NCI-H1694 (cell line): ENCODE data around the gene FARS2.

Experiments
- DNase-seq: peaks from one replicate; lab custom pipeline; 2025; lab: John Stamatoyannopoulos, UW

FARS2 gene

DNA sequence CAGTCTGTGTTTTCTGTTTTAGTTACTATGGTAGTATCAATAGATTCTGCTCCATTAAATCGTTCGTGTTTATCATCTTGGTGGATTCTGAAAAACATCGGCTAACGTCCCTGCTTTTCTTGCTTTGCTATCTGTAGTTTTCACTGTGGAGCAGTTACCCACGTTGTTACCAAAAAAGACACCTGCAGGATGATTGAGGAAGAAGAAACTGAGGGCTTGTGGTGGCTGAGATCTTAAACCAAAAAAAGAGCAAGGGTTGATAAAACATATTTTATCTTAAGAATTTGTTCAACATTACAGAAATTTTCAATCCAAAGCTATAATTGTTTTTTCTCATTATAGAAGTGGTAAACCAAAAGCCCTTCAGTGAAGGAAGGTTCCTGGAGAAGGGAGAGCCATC, 166.3 kb downstream of the FARS2 start:
- DNase-seq, result no peak

DNA sequence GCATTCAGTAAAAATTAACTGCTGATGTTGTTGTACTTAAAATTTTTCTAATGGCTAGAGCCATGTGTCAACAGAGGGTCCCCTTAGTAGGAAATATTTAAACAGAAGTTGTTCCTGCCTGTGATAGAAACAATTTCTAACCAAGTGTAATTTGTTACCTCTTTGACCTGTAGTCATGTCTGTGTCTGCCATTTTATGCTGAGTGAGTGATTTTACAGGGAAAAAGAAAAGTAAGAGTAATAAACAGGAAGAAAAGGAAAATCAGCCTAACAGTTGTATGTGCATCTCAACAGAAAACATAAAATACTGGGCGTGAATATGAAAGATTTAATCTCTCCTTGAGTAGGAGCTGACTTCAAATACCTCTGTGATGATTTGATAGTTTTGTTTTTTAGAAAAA, 172.0 kb downstream of the FARS2 start:
- no peak for DNase-seq

DNA sequence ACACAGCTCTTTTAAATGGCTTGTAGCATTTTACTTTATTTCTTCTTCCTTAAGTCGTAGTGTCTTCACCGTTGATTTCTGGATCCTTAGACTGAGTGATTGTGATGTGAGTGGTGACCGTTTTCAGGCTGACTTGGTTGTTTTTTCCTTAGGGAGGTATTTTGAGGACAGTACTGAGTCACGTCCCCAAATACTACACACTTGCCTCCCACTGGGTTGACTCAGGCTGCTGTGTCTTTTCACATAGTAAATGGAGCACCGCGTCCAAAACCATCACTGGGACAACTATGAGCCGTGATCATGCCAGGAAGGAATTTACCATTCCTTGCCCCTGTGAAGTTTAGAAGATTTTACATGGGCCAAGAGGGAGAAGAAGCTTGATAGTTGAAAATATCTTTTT, 174.1 kb downstream of the FARS2 start:
- no peak for DNase-seq

DNA sequence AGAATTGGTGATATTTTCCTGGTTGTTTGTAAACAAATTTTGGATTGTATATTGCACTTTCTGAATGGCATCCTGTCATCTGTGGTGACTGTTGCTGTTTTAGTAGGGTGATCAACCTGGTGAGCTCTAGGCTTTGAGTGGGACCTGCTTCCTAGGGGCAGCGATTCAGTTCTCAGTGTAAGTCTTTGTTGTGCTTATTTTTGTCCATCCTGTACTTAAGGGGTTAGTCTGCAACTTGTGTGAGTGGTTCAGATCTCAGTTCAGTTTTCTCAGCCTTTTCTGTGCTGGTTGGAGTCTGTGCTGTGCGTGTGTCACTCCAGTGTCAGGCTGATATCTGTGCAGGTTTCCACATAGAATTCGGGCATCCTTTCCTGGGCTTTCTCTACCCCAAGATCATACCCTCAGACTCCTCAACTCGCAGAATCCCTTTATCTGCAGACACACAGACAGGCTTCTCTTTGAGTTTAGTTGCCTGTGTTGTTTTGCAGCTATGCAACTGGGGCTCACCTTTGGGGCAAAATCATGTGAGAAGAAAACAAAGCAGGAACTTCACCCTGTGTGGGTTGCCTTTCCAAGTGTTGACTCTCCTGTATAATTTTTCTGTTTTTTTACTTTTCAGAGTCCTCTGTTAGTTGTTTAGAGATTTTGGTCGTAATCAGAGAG, 177.7 kb downstream of the FARS2 start:
- DNase-seq, result no peak

DNA sequence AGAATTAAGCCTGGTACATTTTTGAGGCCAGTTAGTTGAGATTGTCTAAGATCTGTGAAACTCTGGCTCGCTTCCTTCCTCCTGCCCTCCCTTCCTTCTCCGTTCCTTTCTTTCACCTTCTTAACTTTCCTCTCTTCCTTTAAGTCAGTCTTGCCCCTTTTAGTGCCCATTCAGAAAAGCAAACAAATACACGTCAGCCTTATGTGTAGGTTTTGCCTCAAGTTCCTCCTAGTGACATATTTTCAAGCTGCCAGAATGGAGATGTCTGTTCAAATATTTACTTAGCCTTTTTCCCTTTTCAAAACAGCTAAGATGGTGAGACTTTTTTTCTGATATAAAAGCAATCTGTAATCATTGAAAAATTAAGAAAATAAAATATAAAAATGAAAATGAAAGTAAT, 178.4 kb downstream of the FARS2 start:
- DNase-seq, result no peak

DNA sequence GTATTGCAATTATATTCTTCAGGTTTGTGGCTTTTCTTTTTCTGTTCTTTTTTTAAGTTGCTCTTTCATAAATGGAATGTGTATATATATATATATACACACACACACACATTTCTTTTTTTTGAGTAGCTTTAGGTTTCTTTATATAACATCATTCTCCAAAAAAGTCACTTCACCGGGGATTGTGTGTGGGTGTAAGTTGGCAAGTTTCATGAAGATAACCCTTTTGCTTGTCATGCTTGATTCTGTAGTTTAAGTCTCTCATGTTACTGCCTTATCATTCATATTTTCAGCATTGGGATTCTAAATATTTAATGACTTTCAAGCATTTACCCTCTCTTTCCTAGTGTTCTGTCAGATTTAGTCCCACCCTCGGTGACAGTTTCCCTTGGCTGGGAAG, 181.0 kb downstream of the FARS2 start:
- DNase-seq, result no peak

DNA sequence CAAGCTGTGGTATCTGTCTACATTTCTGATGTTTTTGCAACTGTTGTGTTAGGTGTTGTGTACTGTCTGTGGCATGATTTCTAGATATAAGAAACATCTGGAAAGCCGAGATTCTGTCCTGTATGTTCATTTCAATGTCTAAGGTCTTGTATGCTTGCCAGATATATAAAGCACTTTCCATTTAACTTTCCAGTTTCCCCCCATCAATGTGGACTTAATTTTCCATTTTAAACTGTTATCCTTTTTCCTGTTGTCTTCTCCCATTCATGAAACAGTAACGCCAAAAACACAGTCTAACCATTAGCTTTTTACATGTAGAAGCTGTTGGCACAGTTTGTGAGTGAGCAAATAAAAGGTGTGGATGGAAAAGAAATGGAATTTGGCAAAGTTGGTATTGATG, 181.6 kb downstream of the FARS2 start:
- no peak for DNase-seq

DNA sequence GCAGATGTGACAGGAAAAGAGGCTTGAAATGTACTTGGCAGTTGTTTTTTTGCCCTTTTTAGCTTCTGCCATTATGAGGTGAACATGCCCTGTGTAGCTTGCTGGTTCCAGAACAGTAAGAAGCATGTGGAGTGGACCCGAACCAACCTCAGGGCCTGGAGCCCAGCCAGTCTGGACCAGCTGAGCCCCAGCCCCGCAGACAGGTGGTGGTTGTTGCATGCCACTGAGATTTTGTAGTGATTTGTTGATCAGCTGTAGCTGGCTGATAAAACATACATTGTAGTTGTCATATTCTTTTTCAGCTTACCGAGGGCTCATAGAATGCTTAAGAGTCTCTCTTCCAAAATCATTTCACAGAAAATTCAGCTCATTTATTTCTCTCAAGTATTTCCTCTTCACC, 182.2 kb downstream of the FARS2 start:
- no peak for DNase-seq

DNA sequence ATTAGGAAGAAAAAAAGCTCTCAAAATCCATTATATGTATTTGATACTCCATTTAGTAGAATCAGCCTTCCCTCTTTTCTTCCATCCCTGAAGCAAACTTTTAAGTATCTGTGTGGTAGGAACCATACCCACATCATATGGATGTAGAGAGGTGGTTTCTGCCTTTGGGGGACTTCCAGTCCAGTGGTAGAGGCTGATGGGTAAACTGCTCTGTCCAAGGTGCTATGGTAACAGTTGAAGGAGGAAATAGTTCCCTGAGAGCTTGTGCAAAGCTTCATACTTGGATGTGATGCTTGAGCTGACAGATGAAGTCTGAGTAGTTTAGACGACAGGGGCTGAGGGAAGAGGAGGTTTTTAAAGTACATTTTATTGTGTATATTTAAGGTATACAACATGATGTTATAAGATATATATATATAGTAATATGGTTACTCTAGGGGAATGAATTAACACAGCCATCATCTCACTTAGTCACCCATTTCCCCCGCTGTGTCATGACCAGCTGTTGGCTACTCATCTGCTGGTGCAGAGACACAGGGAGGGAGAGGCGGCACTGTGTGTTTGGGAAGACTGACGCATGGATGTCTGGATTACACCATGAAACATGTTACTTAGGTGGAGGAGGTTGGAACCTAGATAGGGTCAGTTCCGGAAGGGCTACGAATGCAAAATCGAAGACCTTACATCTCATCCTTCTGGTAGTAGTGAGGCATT, 185.2 kb downstream of the FARS2 start:
- no peak for DNase-seq

DNA sequence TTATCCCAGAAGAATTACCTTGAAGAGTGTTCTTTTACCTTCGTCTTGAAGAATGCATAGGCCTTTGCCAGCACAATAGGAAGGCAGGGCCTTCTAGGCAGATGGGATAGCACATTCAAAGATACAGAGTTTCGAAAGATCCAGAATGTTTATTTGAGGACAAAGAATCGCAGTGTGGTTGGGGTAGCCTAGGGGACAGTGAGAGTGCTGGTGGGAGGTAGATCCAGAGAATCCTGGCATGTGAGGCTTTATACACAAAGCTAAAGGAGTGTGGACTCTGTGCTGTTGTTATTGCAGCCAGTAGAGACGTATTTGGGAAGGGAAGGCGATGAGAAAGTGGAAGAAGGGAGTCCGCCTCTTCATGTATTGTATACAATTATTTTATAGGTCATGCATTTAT, 186.6 kb downstream of the FARS2 start:
- no peak for DNase-seq

DNA sequence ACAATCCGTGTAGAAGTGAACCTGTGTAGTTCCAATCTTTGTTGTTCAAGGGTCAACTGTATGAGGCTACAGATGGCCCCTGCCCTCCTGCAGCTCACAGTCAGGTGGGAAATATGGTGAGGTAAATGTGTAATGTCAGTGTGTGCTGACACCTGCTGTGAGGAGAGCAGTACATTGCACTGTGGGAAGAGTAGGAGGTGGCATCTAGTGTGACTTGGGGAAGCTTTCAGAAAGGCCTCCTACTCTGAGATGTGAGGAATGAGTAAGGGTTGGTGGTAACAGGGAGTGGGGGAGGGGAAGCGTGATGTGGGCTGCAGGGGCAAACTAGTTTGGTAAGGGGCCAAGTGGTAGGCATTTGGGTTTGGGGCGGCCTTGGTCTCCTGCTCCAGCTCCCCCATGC, 188.8 kb downstream of the FARS2 start:
- DNase-seq, result no peak

DNA sequence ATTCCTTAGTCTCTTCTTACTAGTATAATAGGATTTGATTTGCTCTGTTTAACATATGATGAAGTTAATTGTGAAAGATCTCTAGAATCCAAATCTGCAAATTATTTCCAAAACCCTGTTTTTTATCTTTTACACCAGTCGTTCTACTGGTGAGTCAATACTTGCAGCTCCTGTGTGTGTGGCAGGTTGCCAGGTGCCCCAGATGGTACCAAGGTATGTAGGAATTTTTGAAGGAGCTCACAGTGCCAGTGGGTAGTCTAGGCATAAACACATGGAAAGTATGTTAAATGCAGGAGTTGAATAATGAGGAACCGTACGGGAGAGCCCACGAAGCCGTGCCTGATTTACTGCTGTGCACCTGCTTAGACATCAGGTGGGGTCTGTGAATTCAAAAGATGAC, 192.2 kb downstream of the FARS2 start:
- peak; percentile 23 for DNase-seq

DNA sequence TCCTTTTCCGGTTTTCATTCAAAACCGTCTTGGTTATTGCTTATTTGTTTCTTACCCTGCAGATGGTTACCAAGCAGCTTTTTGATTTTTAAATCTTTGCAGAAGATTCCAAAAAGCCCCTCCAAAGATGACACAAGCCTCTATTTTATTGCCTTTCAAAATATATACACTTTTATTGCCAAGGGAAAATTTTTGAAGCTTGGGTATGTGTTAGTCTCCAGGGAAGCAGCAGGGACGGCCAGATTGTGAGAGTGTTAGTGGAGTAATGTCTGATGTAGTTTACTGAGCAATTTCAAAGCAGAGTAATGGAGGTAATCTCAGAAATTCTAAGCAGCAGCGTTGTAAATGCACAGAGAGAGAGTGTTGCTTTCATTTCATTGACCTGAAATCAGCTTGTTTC, 193.8 kb downstream of the FARS2 start:
- no peak for DNase-seq

DNA sequence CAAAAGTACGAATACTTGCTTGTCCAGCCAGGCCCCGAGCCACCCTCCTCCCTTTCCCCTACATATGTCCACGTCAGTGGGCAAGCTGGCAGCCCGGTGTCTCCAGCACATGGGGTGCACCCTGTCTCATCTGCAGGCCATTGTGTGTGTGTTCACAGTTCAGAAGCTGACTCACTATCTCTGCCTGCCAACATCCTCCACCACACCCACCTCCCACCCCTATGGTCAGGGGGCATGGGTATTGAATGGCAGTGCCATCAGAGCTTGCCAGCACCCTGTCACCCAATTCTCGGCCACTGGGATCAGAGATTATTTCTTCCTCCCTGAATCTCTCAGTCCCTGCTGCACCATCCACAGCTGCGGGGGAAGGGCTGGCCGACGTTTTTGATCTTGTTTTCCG, 195.7 kb downstream of the FARS2 start:
- DNase-seq, result no peak

DNA sequence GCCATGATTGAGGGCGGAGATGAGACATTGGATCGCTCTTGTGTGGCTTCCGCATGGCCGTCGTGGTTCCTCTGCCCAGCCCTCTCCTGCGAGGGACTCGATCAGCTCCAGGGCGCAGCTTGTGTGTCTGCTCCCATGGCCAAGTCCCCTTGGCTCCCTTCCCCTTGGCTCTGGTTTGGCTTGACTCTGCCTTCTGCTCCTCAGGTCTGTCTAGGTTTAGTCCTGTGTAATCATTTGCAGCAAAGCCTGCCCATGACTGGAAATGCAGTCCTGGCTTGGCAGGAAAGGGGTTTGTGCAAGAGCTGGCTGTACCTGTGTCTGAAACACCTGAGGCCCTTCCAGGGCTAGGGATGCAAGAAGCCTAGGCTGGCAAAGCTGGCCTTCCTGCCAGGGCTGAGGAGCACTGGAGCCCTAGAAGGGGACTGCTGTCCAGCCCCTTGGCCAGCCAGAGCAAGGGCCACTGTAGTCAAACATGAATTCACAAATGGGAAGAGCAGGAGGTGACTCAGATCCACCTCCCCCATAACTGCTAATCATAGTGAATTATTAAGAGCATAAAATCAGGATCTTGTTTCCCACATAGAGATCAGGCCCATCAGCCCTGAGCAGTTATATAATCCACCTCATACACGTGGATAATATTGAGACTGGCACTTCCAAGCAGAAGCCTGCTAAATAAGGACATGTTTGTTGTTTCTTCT, 196.8 kb downstream of the FARS2 start:
- DNase-seq, result no peak

DNA sequence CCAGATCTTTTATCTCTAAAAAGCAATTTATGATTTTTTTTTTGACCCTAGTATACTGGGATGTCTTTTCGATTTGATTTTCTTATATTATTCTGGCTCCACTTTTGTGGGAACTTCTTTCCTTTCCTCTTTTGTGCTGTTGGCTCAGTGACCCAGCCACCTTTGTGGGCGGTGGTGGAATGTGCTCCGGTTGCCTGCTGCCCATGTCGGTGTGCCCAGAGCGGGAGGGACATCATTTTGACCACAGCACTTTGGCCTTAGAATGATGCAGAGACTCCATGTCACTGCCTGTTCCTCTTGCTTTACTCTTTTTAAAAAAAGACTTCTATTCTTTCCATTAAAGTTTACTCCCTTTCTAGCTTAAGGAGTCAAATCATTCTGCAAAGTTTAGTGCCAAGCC, 198.0 kb downstream of the FARS2 start:
- DNase-seq, result no peak

DNA sequence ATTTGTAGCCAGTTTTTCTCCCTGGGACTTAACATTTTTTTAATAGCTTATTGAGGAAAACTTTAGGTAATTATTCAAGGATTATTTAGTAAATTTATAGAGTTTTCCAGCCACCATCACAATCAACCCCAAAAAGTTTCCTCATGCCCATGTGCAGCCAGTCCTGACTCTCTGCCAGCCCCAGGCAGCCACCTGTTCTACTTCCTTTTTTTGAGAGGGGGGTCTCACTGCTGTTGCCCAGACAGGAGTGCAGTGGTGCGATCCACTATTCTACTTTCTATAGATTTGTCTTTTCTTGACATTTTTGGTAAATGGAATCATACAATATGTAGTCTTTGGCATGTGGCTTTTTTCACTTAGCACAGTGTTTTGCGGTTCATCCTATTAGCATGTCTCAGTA, 200.1 kb downstream of the FARS2 start:
- no peak for DNase-seq

DNA sequence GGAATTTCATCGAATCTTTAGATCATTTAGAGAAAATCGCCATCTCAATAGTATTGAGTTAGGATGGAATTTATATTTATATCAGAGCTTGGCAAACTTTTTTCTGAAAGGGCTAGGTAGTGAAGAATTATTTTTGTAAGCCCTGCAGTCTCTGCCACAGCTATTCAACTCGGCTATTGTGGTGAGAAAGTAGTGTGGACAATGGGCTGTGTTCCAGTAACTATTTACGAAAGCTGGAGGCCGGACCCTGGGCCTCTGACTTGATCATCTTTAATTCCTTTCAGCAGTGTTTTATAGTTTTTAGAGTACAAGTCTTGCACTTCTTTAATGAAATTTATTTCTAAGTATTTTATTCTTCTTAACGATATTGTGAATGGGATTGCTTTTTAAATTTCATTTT, 201.5 kb downstream of the FARS2 start:
- DNase-seq, result no peak

DNA sequence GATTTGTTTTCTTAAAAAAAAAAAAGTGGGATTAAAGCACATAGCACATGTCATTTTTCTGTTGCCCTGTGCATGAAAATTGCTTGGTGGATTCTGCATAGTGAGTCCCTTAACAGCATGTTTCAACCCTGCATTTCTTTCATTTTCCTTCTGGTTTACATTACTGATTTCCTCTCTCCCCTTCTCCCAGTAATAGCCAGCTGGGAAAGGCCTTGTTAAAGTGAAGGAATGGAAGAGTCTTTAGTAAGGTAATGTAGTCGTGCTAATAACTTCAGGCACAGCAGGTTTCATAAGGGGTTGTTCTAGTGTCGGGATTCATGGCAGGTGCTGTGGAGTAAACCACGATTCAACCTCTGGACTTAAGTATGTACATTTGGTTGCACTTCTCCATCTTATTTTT, 202.4 kb downstream of the FARS2 start:
- DNase-seq, result no peak

DNA sequence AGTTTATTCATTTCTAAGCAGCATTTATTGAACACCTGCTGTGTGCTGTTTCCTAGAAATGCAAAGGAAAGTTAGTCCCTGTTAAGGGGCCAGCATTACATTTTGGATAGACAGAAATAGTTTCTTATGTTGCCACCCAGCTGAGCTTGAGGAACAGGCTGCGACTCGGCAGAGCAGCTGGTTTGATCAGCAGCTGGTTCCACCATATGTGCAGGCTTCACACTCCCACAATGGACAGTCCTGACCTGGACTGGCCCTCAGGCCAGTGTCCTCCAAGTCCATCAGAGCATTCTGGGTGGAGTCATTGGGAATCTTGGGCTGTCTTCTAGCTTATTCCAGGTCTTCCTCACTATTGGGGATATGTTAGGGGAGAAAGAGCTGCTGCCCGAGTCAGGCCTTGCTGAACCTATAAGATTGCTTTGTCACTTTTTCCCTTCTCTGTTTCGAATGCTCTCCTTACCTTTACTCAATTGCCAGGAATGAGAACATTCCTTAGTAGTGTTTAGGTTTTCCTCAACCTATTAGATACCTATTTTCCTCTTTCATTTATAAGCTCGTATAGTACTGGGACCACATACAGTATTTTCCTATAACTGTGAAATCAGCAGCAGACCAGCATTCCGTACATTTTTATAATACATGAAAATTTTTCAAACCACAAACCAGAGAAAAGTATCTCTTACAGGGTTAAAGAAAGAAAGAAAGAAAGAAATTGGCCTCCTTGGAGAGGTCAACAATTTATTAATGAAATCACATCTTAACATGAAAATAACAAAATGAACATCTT, 203.0 kb downstream of the FARS2 start:
- no peak for DNase-seq

DNA sequence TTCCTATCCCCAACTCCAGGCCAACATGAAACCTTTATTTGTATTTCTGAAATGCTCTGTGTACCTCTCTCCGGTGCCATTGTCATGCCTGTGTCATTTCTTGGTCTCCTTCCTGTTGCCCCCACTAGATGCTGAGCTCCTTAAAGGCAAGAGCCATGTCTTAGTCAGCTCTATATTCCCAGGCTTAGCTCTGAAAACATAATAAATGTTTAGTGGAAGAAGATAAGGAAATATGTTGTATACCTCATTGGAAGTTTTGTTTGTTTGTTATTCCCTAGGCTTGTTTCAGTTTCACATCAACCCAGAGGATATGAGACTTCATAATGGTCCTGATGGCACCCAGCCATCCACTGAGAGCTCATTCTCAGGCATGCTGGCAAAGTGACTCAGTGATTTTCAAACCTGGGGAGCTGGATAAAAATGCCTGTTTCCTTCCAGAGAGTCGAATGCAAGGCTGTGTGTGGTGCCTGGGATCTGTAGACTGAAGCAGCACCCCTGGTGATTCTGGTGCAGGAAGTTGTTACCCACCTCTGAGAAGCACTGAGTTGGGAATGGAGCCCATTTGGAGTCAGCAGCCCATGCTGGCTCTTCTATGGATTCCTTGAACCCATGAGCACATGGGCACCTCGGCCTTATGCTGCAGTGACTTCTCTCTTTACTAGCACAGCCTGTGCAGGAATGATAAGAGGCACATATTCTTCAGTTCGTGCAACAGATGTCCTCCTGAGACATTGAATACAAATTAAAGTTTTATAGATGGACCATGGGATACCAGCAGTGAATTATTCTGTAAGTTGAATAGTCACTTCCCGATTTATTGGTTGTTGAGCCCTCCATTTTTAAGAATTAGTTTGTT, 205.2 kb downstream of the FARS2 start:
- DNase-seq, result no peak

DNA sequence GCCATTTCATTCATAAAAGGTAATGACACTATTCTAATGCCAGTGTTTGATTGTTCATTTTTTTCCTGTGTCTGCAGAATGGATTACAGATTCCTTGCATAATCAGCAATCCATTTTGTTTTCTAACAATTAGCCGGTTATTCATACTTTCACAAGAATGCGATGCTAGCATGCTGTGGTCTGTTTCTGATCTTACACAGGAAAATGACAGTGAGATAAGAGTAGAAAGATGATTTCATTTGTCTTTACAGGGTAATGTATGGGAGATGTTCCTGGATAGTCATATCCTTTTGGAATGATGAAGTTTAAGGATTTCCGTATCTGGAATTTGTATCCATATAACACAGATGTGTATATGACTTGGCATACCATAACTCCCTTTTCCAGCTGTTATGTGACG, 207.3 kb downstream of the FARS2 start:
- no peak for DNase-seq
